NCI-H2107 (cell line): ENCODE data around the gene CCL4L2.
"Not testable (repeated sequence)": the region's sequence is repeated elsewhere in the genome, so short reads cannot be mapped to it uniquely, and the experiment has no call there.

Experiments used
- DNase-seq: peaks from one replicate; lab custom pipeline; 2025; lab: John Stamatoyannopoulos, UW

The CCL4L2 gene

GRCh38 chr17:36195434-36196130 lies 15.3 kb upstream of the CCL4L2 start:
- DNase-seq = no peak

- DNase-seq = no peak
Measured at GRCh38 chr17:36196131-36196486, 14.8 kb upstream of the CCL4L2 start.

- no peak for DNase-seq
Measured at GRCh38 chr17:36197387-36197703, 13.5 kb upstream of the CCL4L2 start.

- DNase-seq = no peak
Measured at GRCh38 chr17:36198831-36199465, 11.9 kb upstream of the CCL4L2 start.

GRCh38 chr17:36201102-36201501 lies 9.8 kb upstream of the CCL4L2 start:
- not testable (repeated sequence) for DNase-seq

GRCh38 chr17:36201506-36201905 lies 9.4 kb upstream of the CCL4L2 start:
- DNase-seq = not testable (repeated sequence)

- no peak for DNase-seq
Measured at GRCh38 chr17:36203335-36203734, 7.5 kb upstream of the CCL4L2 start.

- no peak for DNase-seq
Measured at GRCh38 chr17:36204724-36205500, 6.0 kb upstream of the CCL4L2 start.

- no peak for DNase-seq
Measured at GRCh38 chr17:36205637-36206485, 5.0 kb upstream of the CCL4L2 start.

GRCh38 chr17:36206486-36206821 lies 4.4 kb upstream of the CCL4L2 start:
- DNase-seq = not testable (repeated sequence)

- not testable (repeated sequence) for DNase-seq
Measured at GRCh38 chr17:36207383-36207782, 3.5 kb upstream of the CCL4L2 start.

- DNase-seq = no peak
Measured at GRCh38 chr17:36209575-36209974, 1.3 kb upstream of the CCL4L2 start.

GRCh38 chr17:36211484-36212271 lies 815 bp downstream of the CCL4L2 start:
- not testable (repeated sequence) for DNase-seq

- DNase-seq = no peak
Measured at GRCh38 chr17:36212272-36212605, 1.4 kb downstream of the CCL4L2 start.

GRCh38 chr17:36212966-36213365 lies 2.1 kb downstream of the CCL4L2 start:
- no peak for DNase-seq

GRCh38 chr17:36213695-36214094 lies 2.8 kb downstream of the CCL4L2 start:
- no peak for DNase-seq

- no peak for DNase-seq
Measured at GRCh38 chr17:36214918-36215317, 4.1 kb downstream of the CCL4L2 start.

GRCh38 chr17:36215406-36216308 lies 4.8 kb downstream of the CCL4L2 start:
- not testable (repeated sequence) for DNase-seq

- not testable (repeated sequence) for DNase-seq
Measured at GRCh38 chr17:36219556-36219955, 8.7 kb downstream of the CCL4L2 start.

- not testable (repeated sequence) for DNase-seq
Measured at GRCh38 chr17:36220737-36221580, 10.1 kb downstream of the CCL4L2 start.
